GM21367 (cell line): ENCODE measurements around the gene CD8A.
"Not testable (repeated sequence)": the region's sequence is repeated elsewhere in the genome, so short reads cannot be mapped to it uniquely, and the experiment has no call there.

Source experiments
- ATAC-seq: cut with Tn5 transposase; IDR thresholded peaks from one replicate; pipeline ENCODE4 v1.9.1; 2021; ENCODE audit not compliant: unreplicated experiment

Gene CD8A

GRCh38 chr2:86790676-86791572, at the start of gene CD8A:
Gene CD8A, minus strand, starts transcription at chr2:86790913. Its CDS starts 88 bp downstream, at chr2:86790825.
- ATAC-seq = no peak

DNA sequence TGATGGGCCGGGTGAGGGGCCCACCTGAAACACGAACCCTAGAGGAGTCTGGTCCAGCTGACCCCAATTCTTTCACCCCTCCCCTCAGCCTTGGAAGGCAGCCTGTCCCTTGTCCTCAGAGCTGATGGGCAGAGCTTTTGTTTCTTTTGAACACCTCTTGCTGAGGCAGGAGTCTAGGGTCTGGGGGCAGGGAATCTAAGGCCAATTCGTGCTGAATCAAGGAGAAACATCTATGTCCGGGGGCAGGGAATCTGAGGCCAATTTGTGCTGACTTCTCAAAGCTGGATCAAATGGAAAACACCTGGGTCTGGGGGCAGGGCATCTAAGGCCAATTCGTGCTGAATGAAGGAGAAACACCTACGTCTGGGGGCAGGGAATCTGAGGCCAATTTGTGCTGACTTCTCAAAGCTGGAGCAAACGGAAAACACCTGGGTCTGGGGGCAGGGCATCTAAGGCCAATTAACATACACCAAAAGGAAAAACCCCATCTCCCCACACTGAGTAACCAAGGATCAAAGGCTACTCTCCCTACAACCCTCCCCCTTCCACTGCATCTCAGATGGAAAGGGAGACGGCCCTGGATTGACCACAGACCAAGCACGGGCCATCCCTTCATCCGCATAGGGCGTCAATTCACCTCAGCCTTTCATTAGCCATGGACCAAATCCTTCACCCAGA, 49.3 kb upstream of the CD8A start:
- ATAC-seq = not testable (repeated sequence)

GRCh38 chr2:86839455-86839854, 48.7 kb upstream of the CD8A start:
- ATAC-seq = not testable (repeated sequence)

GRCh38 chr2:86837714-86838113, 47.0 kb upstream of the CD8A start:
- not testable (repeated sequence) for ATAC-seq

DNA sequence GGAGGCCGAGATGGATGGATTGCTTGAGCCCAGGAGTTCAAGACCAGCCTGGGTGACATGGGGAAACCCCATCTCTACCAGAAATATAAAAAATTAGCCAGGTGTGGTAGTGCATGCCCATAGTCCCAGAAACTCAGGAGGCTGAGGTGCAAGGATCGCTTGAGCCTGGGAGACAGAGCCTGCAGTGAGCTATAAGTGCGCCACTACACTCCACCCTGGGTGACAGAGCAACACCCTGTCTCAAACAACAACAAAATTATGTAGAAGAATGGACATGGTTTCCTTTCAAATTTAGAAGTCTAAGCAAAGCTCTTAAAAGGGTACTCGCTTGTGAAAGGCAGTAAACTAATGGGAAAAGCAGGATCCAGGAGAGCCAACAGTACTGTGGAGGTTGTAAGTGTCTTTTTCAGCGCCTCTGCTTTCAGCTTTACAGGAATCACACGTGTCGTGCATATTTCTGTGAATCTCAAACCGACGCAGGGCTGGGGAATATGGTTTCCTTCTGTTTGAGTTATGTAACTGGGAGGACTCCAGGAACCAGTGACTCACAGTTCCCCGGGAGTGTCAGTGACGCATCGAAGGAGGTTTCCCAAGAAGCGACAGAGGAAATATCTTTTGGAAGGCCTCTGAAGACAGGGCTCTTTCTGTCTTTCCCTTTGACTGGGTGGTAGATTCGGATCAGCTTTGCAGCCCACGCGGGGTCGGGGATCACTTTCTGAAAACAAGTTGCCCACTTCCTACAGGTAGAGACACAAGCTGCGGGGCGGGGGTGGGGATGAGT, 46.4 kb upstream of the CD8A start:
- not testable (repeated sequence) for ATAC-seq

DNA sequence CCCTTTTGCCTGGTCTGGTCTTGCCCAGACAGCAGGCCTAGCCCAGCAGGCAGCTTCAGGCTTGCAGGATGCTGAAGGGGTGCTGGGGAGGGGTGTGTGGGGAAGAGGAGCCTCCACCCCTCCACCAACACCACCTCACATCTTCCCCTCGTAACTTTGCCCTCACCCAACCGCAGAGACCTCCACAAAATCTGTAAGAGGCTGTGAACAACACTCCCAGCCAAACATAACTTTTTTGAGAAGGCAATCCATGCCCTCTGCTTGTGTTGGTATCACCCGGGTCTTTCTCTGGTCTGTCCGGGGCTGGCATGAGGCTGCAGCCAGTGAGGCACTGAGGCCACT, 44.8 kb upstream of the CD8A start:
- not testable (repeated sequence) for ATAC-seq

DNA sequence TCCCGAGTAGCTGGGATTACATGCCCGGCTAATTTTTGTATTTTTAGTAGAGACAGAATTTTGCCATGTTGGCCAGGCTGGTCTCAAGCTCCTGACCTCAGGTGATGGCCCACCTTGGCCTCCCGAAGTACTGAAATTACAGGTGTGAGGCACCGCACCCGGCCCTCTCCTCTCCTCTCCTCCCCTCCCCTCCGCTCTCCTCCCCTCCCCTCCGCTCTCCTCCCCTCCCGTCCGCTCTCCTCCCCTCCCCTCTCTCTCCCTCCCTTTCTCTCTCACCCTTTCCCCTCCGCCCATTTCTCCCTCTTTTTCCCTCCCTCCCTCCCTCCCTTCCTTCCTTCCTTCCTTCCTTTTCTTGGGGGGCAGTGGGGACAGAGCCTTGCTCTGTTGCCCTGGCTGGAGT, 42.6 kb upstream of the CD8A start:
- no peak for ATAC-seq

DNA sequence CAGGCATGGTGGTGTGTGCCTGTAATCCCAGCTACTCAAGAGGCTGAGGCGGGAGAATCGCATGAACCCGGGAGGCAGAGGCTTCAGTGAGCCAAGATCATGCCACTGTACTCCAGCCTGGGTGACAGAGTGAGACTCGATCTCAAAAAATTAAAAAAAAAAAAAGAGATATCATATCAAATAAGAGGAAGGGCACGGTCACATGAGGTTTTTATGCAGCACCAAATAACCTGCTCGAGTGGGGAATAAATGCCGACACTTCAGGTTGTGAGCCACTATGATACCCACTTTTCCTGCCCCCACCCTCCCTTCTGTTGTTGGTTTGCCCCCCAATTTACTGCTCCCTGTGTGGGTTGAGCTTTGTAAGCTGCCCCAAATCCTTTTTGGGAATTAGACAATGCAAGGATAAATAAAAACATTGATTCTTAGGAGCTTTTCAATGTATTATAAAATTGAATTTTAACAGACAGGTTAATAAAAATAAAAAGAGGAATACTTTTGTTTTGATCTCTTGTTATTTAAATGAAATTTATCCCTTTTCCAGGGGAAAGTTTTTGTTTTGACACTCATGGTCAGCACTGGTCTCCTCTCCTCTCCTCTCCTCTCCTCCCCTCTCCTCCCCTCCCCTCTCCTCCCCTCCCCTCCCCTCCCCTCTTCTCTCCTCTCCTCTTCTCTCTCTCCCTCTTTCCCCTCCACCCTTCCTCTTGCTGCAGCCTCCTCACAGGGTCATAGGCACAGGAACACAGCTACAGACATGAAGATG, 41.8 kb upstream of the CD8A start:
- no peak for ATAC-seq

DNA sequence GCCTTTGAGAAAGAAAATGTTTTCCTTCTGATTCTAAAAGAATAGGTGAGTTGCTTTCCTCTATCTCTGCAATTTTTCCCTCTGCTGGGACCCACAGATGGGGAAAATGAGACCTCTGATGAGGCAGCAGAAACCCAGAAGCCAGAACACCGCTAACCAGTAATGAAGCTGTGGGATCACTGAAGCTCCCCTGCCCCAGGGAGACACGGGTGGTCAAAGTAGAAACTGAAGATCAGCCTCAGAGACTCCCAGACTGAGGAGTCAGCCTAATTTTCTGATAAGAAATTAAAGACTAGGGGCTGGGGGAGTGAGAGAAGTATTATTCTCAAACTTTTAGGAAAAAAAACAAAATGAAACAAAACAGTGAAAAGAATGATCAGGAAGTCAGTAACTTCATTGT, 40.8 kb upstream of the CD8A start:
- no peak for ATAC-seq

- no peak for ATAC-seq
These were observed 36.2 kb upstream of the CD8A start for GRCh38 chr2:86826951-86827350.

- ATAC-seq = no peak
These were observed 35.1 kb upstream of the CD8A start for GRCh38 chr2:86825693-86826381.

- no peak for ATAC-seq
These were observed 34.5 kb upstream of the CD8A start for GRCh38 chr2:86825036-86825692.

DNA sequence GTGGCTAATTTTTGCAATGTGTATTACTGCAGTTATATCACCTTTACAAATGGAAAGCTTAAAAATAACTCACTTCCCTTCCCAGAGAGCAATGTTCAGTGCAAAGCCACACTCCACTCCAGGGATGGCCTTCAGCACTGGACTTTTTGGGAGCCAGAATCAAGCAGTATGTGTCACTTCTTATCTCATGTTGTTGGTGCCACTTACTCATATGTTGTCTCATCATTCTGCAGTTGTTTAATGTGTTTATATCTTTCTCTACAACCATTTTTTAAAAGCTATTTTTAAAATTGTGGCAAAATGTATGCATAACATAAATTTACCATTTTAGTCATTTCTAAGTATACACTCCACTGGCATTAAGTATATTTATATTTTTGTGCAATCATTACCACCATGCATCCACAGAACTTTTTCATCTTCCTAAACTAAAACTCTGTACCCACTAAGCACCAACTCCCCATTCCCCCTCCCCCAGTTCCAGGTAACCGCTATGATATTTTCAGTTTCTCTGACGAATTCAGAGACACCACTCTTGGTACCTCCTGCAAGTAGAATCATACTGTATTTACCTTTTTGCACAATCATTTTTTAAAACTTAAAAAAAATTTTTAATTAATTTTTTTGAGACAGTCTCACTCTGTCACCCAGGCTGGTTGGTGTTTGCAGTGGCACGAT, 32.1 kb upstream of the CD8A start:
- ATAC-seq = no peak

GRCh38 chr2:86821842-86822241, 31.1 kb upstream of the CD8A start:
- no peak for ATAC-seq

DNA sequence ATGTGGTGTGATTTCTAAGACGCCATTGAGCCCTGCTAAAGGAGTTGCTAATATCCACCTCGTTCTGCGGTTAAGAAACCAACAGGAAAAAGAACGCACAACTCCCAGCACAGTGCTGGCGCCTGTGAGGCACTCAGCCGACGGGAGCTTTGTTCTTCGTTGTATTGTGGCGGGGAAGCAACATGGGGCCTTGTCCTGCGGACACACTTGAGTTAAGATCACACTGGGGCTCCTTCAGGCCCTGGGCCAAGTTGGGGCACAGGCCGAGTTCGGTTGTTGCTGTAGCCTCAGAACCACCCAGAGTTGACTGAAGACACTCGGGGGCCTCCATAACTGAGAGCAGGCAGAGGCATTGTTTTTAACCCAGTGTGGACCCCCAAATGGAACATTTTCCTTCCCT, 30.6 kb upstream of the CD8A start:
- no peak for ATAC-seq

DNA sequence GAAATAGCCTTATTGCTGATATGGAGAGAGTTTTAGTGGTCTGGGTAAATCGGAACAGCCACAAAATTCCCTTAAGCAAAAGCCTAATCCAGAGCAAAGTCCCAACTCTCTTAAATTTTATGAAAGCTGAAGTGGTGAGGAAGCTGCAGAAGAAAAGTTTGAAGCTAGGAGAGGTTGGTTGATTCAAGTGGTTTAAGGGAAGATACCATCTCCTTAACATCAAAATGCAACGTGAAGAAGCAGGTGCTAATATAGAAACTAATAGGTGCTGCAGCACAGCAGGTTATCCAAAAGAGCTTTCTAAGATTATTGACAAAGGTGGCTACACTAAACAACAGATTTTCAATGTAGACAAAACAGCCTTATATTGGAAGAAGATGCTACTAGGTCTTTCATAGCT, 28.2 kb upstream of the CD8A start:
- ATAC-seq = no peak

- ATAC-seq = no peak
These were observed 27.5 kb upstream of the CD8A start for GRCh38 chr2:86818114-86818801.

DNA sequence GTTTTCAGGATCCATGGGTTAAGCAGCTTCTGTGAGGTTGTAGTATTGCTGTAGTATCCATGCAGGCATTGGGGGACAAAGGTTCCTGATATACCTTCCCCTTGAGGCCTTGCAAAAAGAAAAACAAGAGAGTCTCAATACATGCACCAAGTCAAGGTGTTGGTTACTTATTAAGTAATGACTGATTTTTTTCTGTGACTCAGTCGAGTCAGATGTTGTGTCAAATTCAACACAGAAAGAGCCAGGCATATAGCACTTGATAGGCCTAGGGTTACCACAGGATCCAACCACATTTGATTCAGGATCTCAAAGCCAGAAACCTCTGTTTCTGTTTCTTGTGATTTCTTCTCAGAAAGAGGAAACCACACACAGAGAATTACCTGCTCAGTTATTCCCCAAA, 24.9 kb upstream of the CD8A start:
- ATAC-seq = no peak
